ENCODE data around the gene NDC80.
"Not testable (repeated sequence)": the region's sequence is repeated elsewhere in the genome, so short reads cannot be mapped to it uniquely, and the experiment has no call there.

NDC80 gene

GRCh38 chr18:2571200-2572170 is at the start of gene NDC80, which contains the start of gene METTL4:
Gene NDC80, plus strand, starts transcription at chr18:2571557. Its CDS starts 1,429 bp downstream, at chr18:2572986.
Gene METTL4, minus strand, starts transcription at chr18:2571505. Its CDS starts 4,289 bp downstream, at chr18:2567216.
- peak; percentile 61 to 81 (median 70) for DNase-seq (ENCODE audit: low read depth in 3 of 3)

DNA sequence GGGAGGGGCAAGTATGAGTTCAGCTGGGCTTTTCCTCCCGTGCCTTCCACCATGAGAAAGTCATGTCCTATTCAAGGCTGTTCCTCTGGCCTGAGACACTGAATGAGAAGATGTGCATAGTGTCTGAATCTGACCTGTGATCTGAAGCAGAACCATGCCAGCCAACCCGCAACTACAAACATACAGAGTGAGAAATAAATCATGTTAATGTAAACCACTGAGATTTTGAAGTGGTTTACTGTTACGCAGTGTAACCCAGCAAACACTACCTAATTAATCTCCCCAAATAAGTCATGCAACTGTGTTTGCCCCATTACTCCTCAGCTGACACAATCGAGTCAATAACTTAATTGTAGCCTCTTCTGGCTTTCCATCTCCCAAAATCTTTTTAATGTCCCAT is 49.2 kb upstream of the NDC80 start:
- no peak for DNase-seq (ENCODE audit: low read depth in 3 of 3)

DNA sequence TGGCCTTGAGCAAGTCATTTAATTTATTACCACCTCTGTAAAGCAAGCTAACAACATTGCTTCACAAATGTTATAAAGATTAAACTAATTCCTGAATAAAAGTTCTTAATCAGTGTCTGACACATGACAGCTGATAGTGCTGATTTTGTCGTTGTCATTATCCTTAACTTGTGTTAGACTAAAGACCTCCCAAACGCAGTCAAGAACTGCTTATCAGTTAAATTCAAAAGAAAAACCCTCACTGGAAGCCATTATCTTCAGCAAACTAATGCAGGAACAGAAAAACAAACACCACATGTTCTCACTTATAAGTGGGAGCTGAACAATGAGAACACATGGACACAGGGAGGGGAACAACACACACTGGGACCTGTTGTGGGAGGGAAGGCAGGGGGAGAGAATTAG is 46.6 kb upstream of the NDC80 start:
- DNase-seq (ENCODE audit: low read depth in 3 of 3) = not testable (repeated sequence)

GRCh38 chr18:2526329-2526728 is 45.0 kb upstream of the NDC80 start:
- DNase-seq (ENCODE audit: low read depth in 3 of 3) = no peak

DNA sequence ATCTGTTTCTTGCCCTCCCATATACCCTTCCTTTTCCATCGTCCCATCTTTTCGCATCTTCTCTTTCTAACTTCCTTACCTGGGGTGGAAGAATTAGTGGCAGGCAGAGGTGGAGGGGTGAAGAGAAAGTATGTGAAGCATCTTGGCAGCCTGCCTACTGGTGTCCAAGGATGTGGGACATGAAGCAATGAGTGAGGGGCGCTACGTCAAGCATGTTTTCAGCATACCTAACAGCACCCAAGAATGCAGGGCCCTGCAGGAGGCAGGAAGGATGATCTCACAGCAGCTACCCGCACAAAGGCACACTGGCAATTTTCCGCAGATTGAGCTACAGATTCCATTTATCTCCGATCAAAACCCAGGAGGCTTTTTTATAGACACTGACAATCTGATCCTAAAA is 42.2 kb upstream of the NDC80 start:
- DNase-seq (ENCODE audit: low read depth in 3 of 3) = no peak

DNA sequence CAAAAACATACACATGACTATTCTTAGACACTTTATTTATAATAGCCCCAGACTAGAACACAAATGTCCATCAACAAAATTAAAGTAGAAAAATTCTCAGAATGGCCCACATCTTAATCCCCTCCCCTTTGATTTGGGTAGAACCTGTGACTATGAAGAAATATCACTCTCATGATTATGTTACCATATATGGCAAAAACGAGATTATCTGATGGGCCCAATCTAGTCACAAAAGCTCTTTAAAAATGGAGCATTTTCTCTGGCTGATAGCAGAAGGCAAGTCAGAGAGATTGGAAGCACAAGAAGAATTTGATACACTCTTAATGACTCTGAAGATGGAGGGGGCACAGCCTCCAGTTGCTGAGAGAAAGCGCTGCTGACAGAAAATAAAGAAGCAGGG is 39.6 kb upstream of the NDC80 start:
- DNase-seq (ENCODE audit: low read depth in 3 of 3) = no peak

GRCh38 chr18:2532797-2533196 is 38.6 kb upstream of the NDC80 start:
- DNase-seq (ENCODE audit: low read depth in 3 of 3) = no peak

DNA sequence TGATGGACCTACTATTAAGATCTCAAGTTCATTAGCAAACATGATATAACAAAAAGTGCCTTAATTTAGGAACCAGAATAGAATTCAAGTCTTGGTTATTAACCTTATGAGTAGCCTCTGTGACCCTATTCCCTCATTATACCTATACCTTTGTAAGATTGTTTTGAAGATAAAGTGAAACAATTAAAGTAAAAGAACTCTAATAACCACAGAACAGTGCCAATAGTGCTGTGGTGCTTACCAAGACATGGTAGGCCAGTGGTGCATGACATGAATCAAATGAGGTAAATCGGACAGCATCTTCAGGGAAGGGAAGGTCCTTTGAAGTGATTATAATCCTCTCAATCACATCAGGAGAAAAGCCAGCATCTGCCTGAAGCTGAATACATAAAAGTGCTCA is 36.5 kb upstream of the NDC80 start:
- no peak for DNase-seq (ENCODE audit: low read depth in 3 of 3)

DNA sequence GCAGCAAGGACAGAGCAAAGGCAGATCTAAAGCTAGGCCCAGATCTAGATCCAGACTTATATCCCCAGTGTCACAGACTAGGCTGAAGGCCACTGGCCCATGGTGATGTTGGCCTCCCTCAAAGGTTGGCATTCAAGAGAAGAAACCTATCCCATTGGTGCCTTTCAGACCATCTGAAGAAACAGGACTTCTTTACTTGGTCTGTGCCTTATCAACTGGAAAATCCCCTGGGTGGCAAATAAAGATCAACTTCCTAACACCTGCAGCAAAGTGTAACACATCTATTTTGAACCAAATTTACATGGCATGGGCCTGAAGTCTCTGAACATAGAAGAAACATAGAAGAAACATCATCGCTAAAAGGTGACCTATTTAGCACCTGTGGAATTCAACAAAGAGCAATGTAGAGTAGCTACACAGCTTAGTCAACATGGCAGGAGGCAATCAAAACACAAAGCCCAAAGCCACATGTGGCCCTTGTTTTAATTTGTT is 35.9 kb upstream of the NDC80 start:
- DNase-seq (ENCODE audit: low read depth in 3 of 3) = no peak

GRCh38 chr18:2536063-2536462 is 35.3 kb upstream of the NDC80 start:
- DNase-seq (ENCODE audit: low read depth in 3 of 3) = no peak

GRCh38 chr18:2536493-2536892 is 34.9 kb upstream of the NDC80 start:
- DNase-seq (ENCODE audit: low read depth in 3 of 3) = no peak

DNA sequence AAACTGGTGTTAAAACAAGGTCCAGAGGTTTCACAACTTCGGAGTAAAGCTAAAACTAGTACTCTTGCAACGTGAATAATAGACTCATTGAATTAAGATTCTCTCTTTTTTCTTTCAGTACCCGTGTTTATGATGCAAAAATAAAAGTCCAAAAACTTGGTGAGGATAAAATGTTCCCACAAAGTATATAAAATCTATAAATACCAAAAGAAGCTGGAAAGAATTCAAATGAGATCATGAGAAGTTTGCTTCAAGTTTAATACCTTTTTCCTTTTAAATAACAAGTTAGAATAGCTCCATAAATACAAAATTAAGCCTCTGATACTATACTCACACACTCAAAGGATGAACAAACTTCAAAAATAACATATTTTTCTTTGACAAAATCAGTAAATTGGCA is 34.1 kb upstream of the NDC80 start:
- no peak for DNase-seq (ENCODE audit: low read depth in 3 of 3)

GRCh38 chr18:2538236-2538635 is 33.1 kb upstream of the NDC80 start:
- DNase-seq (ENCODE audit: low read depth in 3 of 3) = no peak

GRCh38 chr18:2538844-2539243 is 32.5 kb upstream of the NDC80 start:
- no peak for DNase-seq (ENCODE audit: low read depth in 3 of 3)

DNA sequence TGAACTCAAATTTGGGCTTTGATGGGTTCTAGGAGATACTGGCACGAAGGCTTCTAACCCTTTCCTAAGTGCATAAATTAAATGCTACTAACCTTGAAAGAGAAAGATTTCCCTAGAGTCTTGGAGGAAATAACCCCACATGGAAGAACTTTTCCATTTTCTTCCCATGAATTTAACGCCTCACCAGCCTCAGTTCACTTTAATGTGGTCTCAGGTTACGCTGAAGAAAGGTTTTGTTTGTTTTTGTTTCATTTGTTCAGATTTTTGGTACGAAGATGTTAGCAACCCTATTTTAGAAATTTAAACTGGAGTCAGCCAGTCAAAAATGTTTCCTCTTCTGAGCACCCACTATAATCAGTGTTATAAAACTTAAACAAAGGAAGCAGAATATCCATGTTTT is 30.8 kb upstream of the NDC80 start:
- DNase-seq (ENCODE audit: low read depth in 3 of 3) = no peak

DNA sequence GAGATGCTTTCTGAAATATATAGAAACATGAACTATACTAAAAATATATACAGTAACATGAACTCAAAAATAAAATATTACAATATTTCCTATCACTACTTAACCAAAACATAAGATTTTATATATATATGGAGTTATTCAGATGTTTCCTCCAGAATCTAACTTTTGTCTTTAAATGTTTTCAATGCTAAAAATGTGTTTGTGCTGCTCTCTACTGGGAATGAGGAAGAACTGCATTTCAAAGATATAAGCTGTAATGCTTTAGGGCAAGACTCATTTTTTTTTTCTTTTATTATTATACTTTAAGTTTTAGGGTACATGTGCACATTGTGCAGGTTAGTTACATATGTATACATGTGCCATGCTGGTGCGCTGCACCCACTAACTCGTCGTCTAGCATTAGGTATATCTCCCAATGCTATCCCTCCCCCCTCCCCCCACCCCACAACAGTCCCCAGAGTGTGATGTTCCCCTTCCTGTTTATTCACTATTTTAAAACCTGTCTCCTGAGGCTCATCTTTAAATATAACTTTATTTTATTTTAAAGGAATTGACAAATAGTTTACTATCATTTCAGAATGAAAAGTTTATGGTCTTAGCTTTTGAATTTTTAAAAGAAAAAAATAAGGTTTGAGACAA is 29.3 kb upstream of the NDC80 start:
- not testable (repeated sequence) for DNase-seq (ENCODE audit: low read depth in 3 of 3)

DNA sequence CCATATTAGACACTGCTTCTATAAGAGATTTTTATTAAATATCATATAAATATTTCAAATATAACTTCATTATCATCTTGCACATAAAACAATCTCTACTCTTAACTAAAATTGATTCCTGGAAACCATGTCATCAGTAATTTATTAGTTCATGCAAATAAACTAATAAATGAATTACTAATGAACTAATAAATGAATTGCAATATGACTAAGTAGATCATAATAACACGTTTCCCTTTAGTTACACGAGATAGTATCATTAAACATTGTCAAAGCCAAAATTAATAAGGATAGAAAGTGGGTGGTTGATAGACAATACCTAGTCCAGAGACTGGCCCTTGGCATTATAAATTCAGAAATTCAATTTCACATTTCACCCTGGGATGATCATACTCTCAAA is 26.2 kb upstream of the NDC80 start:
- DNase-seq (ENCODE audit: low read depth in 3 of 3) = no peak

GRCh38 chr18:2547477-2548087 is 23.8 kb upstream of the NDC80 start:
- no peak for DNase-seq (ENCODE audit: low read depth in 3 of 3)

GRCh38 chr18:2549462-2549861 is 21.9 kb upstream of the NDC80 start:
- no peak for DNase-seq (ENCODE audit: low read depth in 3 of 3)

DNA sequence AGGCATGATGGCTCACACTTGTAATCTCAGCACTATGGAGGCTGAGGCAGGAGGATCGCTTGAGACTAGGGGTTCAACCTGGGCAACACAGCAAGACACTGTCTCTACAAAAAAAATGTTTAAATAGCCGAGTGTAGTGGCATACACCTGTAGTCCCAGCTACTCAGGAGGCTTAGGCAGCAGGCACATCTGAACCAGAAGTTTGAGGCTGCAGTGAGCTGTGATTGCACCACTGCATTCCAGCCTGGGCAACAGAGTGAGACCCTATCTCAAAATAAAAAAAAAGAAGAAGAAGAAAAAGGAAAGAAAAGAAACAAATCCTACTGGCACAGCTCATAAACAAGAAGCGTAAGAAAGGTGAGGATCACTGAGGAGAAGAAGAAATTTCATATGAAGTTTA is 19.9 kb upstream of the NDC80 start:
- no peak for DNase-seq (ENCODE audit: low read depth in 3 of 3)

- no peak for DNase-seq (ENCODE audit: low read depth in 3 of 3)
These were observed 16.7 kb upstream of the NDC80 start for GRCh38 chr18:2554696-2555095.

DNA sequence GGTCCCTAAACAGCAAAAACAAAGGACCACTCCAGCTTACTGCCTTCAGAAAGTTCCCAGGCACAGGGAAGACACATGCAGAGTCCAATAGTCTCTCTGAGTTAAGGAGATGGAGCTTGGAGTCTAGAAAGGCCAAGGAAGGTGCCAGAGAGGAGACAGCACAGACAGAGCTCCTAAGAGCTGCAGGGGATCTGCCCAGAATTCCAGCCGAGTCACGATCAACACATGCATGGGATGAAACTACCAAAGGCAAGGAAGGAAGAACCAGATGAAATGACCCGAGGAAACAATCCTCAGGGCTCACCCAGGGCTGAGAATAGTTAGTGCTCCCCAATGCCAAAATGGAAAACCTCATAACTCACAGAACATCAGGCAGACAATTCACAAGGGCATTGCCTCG is 15.5 kb upstream of the NDC80 start:
- DNase-seq (ENCODE audit: low read depth in 3 of 3) = no peak

All from stimulated activated CD4-positive, alpha-beta T cell treated with anti-CD3 and anti-CD28 coated beads, TNF-alpha, amount 100 ng/mL, for 24 hours (primary cell).